ENCODE results near the gene LMF2. TPM values are rescaled to one million over a fixed set of nuclear protein-coding genes. Genes with fewer than 3 reads are reported as not detected.

Gene LMF2, protein sequence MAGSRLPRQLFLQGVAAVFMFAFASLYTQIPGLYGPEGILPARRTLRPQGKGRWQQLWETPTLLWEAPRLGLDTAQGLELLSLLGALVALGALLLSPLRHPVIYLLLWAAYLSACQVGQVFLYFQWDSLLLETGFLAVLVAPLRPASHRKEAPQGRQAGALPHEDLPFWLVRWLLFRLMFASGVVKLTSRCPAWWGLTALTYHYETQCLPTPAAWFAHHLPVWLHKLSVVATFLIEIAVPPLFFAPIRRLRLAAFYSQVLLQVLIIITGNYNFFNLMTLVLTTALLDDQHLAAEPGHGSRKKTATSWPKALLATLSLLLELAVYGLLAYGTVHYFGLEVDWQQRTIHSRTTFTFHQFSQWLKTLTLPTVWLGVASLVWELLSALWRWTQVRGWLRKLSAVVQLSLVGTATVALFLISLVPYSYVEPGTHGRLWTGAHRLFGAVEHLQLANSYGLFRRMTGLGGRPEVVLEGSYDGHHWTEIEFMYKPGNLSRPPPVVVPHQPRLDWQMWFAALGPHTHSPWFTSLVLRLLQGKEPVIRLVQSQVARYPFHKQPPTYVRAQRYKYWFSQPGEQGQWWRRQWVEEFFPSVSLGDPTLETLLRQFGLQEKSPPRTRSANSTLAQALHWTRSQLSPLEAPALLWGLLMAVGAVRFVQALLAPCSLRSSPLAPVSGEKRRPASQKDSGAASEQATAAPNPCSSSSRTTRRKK
- 26.4 TPM for polyA plus RNA-seq

DNA sequence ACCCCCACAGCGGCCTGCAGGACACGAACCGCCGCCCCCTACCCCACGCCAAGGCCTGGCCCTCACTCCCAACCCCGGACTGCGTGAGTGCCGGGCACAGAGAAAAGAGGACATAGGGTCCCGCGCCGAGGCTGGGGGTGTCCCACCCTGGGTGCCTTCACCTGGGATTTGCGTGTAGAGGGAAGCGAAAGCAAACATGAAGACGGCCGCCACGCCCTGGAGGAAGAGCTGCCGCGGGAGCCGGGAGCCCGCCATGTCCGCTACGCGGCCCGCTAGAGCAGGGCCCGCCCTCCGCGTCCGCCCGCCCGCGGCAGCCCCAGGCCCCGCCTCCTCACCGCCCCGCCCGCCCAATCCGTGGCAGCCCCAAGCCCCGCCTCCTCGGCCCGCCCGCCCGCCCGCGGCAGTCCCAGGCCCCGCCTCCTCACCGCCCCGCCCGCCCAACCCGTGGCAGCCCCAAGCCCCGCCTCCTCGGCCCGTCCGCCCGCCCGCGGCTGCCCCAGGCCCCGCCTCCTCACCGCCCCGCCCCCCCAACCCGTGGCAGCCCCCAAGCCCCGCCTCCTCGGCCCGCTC, at the start of gene LMF2:
Gene LMF2 (minus strand): TSS at position 282 of the 570 bp plus-strand sequence. CDS start 27 bp downstream, at position 255.
- no peaks in the 10 kb centered on the region for H3K9me3 Mint-ChIP-seq
- H3K4me1 Mint-ChIP-seq: peaks cover 9 to 14% (median 10%) of the 10 kb centered on the region in 3 donors
- H3K4me3 Mint-ChIP-seq: peak within 1 kb of the TSS; percentile 94 to 99 (median 96)
- H3K27ac Mint-ChIP-seq: peak within 1 kb of the TSS; percentile 94 to 98 (median 97)
- H3K36me3 Mint-ChIP-seq: no peaks in the 10 kb centered on the region
- H3K27me3 Mint-ChIP-seq: no peaks in the 10 kb centered on the region

DNA sequence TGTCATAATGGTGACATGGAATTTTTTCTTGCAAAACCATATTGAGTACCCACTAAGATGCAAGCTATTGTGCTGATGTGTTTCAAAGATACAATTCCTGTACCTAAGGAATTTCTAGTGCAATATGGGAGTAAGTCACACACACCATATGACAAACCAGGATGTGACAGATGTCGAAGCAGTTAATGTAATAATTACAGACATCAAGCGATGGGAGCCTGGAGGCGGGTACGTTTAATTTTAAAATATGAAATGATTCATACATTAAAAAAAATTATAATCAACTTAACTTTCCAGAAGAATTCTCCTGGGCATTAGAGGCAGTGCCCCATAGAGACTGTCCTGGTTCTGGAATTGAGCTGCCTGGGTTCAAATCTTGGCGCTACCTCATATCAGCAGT, 49.2 kb upstream of the LMF2 start:
- H3K36me3 Mint-ChIP-seq: no peaks in the 10 kb centered on the region
- H3K9me3 Mint-ChIP-seq: no peaks in the 10 kb centered on the region
- H3K27ac Mint-ChIP-seq: no peak overlapping the region
- no peaks in the 10 kb centered on the region for H3K4me1 Mint-ChIP-seq
- H3K4me3 Mint-ChIP-seq: peak overlapping the region in 1 of 4 donors; percentile 9
- peaks cover 1% of the 10 kb centered on the region for H3K27me3 Mint-ChIP-seq

DNA sequence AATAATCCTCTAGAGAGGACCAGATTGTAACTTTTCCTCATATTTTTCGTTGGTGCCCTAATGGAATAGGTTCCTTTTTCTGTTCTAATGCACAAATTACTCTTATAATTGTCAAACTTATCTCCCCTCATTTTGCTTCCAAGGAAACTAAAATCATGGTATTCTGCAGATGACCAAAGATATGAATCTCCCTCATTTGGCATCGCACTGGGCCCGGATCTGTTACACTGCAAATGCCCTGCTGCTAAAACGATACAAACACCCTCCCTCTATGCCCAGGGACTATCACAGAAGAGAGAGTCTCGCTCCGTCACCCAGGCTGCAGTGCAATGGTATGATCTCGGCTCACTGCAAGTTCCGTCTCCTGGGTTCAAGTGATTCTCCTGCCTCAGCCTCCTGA, 45.8 kb upstream of the LMF2 start:
- no peaks in the 10 kb centered on the region for H3K36me3 Mint-ChIP-seq
- no peaks in the 10 kb centered on the region for H3K27me3 Mint-ChIP-seq
- peaks cover 0 to 9% (median 3%) of the 10 kb centered on the region in 3 donors for H3K4me1 Mint-ChIP-seq
- H3K4me3 Mint-ChIP-seq: no peak overlapping the region
- H3K9me3 Mint-ChIP-seq: no peaks in the 10 kb centered on the region
- H3K27ac Mint-ChIP-seq: no peak overlapping the region

DNA sequence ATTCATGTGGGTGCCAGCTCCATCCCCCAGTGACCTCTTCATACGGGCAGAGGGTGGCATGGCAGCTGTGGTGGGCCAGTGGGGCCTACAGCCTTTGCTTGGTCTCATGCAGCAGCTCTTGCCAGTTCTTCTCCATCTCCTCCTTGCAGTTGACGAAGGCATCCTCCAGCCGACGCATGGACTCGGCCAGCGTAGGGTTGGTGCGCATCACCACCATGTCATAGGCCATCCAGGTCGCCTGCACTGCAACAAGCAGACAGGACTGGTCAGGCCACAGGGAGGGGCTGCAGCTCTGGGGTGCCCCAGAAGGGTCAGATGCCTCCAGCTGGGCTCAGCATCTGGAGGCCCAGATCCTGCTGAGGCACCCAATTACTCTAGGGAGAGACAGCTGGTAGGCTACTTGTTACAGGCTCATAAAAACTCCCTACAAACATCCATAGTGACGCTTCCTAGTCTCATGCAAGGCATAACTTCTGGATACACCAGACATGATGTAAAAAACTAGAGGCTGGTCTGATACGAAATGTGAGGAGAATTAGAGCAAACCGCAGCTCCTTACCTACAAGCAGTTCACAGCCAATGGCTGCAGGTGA, 43.8 kb upstream of the LMF2 start:
- Mint-ChIP-seq H3K4me3 (peak overlapping the region in 1 of 4 donors; percentile 58), H3K4me1 (peaks cover 0 to 11% (median 7%) of the 10 kb centered on the region in 3 donors), H3K27ac (no peak overlapping the region), H3K27me3 (no peaks in the 10 kb centered on the region), H3K36me3 (no peaks in the 10 kb centered on the region), H3K9me3 (no peaks in the 10 kb centered on the region)

DNA sequence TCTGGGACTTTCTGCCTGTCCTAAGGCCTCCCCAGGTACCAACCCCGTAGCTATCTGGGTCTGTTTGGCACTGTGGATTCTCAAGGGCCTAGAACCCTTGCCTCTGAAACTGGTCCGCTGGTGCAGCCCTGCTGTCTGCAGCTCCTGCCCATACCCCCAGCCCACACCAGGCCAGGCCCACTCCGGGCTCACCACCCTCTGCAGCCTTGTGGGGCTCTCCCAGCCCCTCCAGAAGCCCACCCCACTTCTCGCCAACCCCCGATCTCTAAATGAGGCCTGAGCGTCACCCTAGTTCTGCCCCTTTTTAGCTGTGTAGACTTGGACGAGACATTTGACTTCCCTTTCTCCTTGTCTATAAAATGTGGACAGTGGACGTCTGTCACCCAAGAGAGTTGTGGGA, 42.9 kb upstream of the LMF2 start:
- no peaks in the 10 kb centered on the region for H3K36me3 Mint-ChIP-seq
- H3K4me3 Mint-ChIP-seq: peak overlapping the region; percentile 17 to 88 (median 66)
- H3K4me1 Mint-ChIP-seq: peaks cover 0 to 11% (median 9%) of the 10 kb centered on the region in 3 donors
- H3K27me3 Mint-ChIP-seq: no peaks in the 10 kb centered on the region
- H3K27ac Mint-ChIP-seq: no peak overlapping the region
- H3K9me3 Mint-ChIP-seq: no peaks in the 10 kb centered on the region

DNA sequence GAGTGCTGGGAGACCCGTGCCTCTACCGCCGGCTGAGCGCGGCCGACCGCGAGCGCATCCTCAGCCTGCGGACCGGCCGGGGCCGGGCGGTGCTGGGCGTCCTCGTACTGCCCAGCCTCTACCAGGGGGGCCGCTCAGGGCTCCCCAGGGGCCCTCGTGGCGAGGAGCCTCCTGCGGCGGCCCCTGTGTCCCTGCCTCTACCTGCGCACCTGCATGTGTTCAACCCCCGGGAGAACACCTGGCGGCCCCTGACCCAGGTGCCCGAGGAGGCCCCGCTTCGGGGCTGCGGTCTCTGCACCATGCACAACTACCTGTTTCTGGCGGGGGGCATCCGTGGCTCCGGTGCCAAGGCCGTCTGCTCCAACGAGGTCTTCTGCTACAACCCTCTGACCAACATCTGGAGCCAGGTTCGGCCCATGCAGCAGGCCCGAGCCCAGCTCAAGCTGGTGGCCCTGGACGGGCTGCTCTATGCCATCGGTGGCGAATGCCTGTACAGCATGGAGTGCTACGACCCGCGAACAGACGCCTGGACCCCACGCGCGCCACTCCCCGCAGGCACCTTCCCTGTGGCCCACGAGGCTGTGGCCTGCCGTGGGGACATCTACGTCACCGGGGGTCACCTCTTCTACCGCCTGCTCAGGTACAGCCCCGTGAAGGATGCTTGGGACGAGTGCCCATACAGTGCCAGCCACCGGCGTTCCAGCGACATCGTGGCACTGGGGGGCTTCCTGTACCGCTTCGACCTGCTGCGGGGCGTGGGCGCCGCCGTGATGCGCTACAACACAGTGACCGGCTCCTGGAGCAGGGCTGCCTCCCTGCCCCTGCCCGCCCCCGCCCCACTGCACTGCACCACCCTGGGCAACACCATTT, 41.7 kb upstream of the LMF2 start:
- peak overlapping the region; percentile 75 to 87 (median 79) for H3K4me3 Mint-ChIP-seq
- H3K4me1 Mint-ChIP-seq: peaks cover 0 to 16% (median 9%) of the 10 kb centered on the region in 3 donors
- H3K27me3 Mint-ChIP-seq: no peaks in the 10 kb centered on the region
- H3K9me3 Mint-ChIP-seq: no peaks in the 10 kb centered on the region
- H3K27ac Mint-ChIP-seq: peak overlapping the region in 2 of 3 donors; percentile 69 to 80
- H3K36me3 Mint-ChIP-seq: no peaks in the 10 kb centered on the region

DNA sequence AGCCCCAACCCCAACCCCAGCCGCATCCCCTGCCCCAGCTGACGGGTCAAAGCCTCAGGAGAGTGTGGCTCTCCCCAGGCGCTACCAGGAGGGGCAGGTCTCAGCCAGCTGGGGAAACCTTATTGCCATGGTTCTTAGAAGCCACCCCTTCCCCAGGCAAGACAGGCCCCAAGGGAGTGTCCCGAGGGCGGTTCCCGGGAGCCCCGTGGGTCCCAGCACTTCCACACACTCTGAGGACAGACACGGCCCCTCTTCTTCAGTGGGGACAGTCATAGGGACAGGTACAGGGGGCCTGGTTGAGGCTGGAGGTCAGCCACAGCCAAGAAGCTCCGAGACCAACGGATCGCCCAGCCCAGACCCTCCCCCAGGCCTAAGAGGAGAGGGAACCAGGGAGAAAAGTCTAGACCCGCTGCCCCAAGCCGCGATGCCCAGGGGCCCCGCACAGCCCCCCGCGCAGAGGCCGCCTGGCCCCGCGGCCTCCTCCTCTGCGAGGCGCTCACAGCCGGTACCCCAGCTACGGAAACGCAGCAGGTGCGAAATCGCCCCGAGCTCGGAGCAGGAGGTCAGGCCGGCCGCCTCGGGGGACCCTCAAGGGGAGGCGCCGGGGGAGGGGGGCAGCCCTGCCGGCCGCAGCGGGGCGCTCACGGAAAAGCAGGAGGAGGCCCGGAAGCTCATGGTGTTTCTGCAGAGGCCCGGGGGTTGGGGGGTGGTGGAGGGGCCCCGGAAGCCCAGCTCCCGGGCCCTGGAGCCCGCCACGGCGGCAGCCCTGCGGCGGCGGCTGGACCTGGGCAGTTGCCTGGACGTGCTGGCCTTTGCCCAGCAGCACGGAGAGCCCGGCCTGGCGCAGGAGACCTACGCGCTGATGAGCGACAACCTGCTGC, 40.8 kb upstream of the LMF2 start:
- H3K4me1 Mint-ChIP-seq: peaks cover 0 to 16% (median 9%) of the 10 kb centered on the region in 3 donors
- peak overlapping the region; percentile 45 to 87 (median 68) for H3K4me3 Mint-ChIP-seq
- H3K9me3 Mint-ChIP-seq: no peaks in the 10 kb centered on the region
- H3K27ac Mint-ChIP-seq: peak overlapping the region; percentile 71 to 85 (median 78)
- H3K27me3 Mint-ChIP-seq: no peaks in the 10 kb centered on the region
- H3K36me3 Mint-ChIP-seq: no peaks in the 10 kb centered on the region

DNA sequence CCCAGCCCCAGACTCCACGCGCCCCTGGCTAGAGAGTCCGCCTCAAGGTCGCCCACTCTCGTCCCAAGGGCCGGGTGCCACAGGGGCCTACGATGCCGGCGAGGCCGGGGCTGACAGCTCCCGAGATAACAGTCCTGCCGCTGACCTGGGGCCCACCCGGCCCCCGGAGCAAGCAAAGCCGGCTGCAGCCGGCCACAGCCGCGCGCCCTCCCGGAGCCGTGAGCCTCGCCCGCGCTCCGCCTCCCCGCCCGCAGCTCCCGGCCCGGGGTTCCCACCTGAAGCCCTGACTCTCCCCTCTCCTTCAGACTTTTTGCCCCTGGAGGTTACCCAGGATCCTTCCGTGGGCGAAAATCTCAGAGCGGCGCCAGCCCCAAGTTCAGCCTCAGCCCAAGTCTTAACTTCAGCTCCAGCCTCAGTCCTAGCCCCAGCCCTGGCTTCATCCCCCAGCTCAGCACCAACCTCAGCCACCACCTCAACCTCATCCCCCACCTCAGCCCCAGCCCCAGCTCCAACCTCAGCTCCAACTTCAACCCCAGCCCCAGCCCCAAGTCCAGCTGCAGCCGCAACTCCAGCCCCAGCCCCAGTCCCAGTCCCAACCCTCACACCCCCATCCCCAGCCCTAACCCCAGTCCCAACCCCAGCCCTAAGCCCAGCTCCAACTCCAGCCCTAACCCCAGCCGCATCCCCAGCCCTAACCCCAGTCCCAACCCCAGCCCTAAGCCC, 39.9 kb upstream of the LMF2 start:
- peaks cover 3 to 19% (median 12%) of the 10 kb centered on the region in 3 donors for H3K4me1 Mint-ChIP-seq
- no peaks in the 10 kb centered on the region for H3K27me3 Mint-ChIP-seq
- no peaks in the 10 kb centered on the region for H3K9me3 Mint-ChIP-seq
- H3K36me3 Mint-ChIP-seq: no peaks in the 10 kb centered on the region
- peak overlapping the region in 2 of 4 donors; percentile 60 to 85 for H3K4me3 Mint-ChIP-seq
- peak overlapping the region; percentile 71 to 86 (median 78) for H3K27ac Mint-ChIP-seq

DNA sequence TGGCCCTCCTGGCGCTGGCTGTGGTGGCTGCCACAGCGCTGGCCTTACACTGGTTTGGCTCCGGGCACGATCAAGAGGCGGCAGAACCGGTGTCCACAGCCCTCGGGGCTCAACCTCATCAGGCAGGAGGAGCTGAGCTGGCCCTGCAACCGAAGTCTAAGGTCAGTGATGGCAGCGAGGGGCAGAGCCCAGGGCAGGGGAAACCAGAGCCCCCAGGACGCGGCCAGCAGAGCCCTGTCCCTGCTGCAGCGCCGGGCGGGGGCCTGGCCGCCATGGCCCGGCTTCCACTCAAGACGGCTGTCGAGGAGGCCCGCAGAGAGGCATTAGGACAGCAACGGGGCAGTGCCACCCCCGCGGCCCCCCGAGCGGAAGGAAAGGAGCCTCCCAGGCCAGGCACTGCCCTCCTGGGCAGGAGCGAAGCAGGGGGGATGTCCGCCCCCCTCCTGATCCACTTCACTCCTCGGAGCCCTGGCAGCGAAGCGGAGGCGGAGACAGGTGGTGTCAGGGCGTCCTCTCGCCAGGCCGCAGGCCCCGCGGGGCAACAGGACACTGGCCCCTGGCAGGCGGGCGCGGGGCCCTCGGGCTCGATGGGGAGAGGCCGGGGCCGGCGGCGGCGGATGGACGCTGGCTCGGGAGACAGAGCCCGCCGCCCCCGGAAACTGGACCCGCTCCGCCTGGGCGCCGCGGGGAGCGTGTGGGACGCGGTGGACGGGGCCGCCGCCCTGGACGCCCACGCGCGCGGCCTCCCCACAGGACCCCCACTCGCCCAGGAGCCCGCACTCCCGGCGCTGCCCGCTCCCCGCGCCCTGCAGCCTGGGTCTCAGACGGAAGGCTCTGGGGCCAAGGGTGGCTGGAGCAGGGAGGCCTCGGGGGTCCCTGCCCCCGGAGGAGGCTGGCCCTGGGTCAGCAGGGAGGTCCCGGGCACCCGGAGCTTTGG, 39.1 kb upstream of the LMF2 start:
- Mint-ChIP-seq H3K9me3 (no peaks in the 10 kb centered on the region), H3K36me3 (no peaks in the 10 kb centered on the region), H3K4me3 (peak overlapping the region in 1 of 4 donors; percentile 62), H3K27me3 (no peaks in the 10 kb centered on the region), H3K27ac (peak overlapping the region in 1 of 3 donors; percentile 88), H3K4me1 (peaks cover 8 to 25% (median 19%) of the 10 kb centered on the region in 3 donors)

DNA sequence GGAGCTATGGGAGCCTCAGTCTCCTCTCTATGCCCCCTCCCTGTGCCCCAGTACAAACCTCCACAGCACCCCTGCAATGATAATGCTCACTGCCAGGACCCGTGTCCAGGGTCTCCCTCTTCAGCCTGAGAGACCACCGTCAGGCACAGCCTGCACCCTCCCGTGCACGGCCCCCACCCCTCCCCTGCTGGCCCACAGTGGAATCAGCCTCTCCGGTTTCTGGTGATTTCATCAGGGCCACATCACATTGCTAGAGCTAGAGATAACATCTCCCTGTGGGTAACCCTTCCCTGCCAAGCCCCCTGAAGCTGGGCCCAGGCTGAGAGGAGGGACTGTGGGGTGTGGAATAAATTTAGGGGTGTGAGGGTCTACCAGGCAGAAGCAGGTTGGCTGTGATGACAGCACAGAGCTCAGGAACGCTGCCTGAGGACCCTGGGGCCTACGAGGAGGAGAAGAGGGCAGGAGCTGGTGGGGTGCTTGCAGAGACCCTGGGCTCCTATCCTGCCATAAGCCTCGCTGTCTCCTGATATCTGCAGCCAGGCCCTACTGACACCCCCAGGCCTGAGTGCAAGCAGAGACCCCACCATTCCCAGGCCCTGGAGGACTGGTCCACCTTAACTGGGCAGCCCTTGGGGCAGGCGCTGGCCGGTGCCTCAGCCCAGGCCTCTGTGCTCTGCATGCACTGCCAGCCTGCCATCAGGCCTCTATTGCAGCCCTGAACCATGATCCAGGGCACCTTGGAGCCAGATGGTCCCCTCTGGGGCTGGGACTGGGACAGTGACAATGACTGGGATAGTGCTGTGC, 38.2 kb upstream of the LMF2 start, which contains the start of gene KLHDC7B:
Gene KLHDC7B (plus strand): TSS at position 378 of the 804 bp plus-strand sequence. CDS start 345 bp downstream, at position 723.
- peak within 1 kb of the TSS in 2 of 4 donors; percentile 5 to 62 for H3K4me3 Mint-ChIP-seq
- H3K27me3 Mint-ChIP-seq: no peaks in the 10 kb centered on the region
- no peaks in the 10 kb centered on the region for H3K36me3 Mint-ChIP-seq
- no peaks in the 10 kb centered on the region for H3K9me3 Mint-ChIP-seq
- peak within 1 kb of the TSS; percentile 88 to 93 (median 89) for H3K27ac Mint-ChIP-seq
- peaks cover 12 to 32% (median 27%) of the 10 kb centered on the region in 3 donors for H3K4me1 Mint-ChIP-seq

DNA sequence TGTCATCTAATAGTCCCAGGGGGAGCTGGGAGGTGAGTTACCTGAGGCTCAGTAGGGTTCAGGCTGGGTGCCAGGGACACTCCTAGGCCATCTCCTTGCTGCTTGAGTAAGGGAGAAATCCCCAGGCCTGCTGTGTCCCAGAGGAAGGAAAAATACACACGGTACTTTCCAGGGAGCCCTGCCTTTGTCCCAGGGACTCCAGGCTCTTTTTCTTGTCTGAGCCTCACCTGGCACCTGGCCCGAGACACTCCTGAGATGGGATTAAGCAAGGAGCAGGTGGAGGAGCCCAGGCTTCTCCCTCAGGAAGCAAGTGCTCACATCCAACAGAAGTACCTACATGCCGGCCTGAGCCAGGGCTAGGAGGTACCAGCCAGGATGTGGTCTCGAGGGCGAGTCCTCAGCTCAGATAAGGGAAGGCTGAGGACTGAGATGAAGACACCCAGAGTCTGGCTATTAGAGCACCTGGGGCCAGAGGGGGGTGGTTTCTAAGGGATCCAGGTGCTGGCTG, 37.3 kb upstream of the LMF2 start:
- peak overlapping the region in 2 of 4 donors; percentile 5 to 62 for H3K4me3 Mint-ChIP-seq
- H3K4me1 Mint-ChIP-seq: peaks cover 17 to 30% (median 28%) of the 10 kb centered on the region in 3 donors

More for the DNA sequence above, 37.3 kb upstream of the LMF2 start:
- H3K36me3 Mint-ChIP-seq: no peaks in the 10 kb centered on the region
- no peaks in the 10 kb centered on the region for H3K9me3 Mint-ChIP-seq
- peak overlapping the region; percentile 88 to 93 (median 89) for H3K27ac Mint-ChIP-seq
- H3K27me3 Mint-ChIP-seq: no peaks in the 10 kb centered on the region
